ENCODE data around the gene NAA80.
"Not testable (repeated sequence)": the region's sequence is repeated elsewhere in the genome, so short reads cannot be mapped to it uniquely, and the experiment has no call there.

The NAA80 gene

DNA sequence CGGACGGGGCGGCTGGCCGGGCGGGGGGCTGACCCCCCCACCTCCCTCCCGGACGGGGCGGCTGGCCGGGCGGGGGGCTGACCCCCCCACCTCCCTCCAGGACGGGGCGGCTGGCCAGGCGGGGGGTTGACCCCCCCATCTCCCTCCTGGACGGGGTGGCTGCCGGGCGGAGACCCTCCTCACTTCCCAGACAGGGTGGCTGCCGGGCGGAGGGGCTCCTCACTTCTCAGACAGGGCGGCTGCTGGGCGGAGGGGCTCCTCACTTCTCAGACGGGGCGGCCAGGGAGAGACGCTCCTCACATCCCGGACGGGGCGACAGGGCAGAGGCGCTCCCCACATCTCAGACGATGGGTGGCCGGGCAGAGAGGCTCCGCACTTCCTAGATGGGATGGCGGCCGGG lies 12.8 kb upstream of the NAA80 start:
- DNase-seq, result not testable (repeated sequence)

DNA sequence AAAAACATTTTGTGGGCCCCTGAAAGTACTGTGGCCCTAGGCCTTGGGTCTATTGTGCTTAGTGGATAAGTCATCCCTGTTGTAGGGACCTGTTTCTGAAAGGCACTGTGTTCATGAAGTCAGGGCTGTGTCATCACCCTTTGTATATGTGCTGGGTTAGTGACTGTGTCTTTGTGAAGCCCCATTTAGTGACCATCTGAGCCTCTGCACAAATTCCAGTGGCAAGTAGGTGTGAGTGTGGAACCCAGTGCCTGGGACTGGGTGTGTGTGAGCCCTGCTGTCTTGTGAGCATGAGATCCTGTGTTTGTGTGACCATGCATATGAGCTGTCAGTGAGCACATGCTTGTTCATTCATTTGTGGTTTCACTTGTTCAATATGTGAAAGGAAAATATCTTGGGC lies 5.4 kb upstream of the NAA80 start:
- DNase-seq, result no peak

DNA sequence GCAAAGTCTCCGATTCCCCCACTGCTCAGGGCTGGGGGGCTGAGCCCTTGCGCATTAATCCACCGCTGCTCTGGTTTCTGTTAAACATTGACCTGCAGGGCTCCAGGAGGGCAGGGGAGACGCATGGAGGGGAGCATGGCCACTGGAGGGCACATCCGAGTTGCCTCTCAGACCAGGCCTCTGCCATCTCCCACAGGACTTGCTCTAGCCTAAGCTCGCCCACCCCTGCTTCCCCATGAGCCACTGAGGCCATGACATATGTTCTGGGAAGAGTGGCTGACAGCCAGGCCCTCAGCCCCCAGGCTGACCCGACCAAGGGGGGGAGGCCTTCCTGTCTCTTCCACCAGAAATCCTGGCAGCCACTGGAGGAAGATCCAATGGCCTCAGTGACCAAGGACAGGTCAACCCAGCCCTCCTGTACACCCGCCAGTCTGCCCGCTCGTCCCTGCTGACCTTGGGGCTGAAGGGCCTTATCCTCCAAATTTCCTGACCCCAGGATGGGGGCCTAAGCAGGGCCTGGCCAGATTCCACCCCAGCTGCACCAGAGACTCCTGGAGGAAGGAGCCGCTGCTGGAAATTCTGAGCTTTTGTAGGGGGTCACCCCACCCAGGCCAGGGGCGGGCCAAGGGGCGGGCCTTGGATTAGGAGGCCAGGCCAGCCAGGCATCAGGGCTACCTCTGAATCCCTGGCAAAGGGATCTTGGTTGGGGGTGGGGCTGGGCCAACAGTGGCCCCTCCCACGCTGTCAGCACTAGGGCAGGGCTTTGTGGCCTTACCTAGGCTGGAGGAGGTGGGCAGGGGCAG lies 4.0 kb upstream of the NAA80 start, which contains the start of gene HYAL1:
HYAL1 (minus strand) TSS at position 562 of the 803 bp plus-strand sequence. CDS start 618 bp downstream, outside the sequence.
- DNase-seq, result no peak

DNA sequence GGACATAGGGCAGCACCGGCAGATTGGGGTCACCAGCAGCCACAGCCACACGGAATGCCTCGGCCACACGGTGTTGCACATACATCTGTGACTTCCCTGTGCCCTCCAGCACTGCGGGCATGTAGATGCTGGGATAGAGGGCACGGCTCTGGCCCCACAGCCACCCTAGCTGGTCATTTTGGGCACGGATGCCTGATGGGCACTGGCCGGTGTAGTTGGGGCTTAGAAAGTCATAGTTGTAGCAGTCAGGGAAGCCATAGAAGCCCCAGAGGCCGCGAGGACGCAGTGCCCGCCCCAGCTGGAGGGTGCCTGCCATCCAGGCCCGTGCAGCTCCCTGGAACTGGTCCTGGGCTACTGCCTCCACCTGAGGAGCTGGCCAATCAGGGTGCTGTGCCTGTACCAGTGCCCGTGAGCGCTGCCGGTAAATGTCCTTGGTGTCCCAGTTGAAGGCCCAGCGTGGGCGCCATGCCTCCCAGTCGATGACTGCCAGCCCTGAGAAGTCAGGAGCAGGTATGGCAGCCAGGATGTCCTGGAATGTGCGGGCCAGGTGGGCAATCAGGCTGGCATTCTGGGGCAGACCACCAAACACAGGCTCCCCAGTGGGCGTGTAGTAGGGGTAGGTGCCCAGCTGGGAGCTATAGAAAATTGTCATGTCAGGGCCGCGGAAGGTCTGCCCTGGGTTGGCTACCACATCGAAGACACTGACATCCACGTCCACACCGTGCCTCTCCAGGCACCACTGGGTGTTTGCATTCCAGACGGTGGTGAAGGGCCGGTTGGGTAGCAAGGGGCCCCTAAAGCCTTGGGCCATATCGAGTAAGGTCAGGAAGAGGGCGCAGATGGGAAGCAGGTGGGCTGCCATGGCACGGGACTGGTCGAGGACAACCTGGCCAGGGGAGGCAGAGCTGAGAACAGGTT lies 3.1 kb upstream of the NAA80 start:
- DNase-seq, result no peak

DNA sequence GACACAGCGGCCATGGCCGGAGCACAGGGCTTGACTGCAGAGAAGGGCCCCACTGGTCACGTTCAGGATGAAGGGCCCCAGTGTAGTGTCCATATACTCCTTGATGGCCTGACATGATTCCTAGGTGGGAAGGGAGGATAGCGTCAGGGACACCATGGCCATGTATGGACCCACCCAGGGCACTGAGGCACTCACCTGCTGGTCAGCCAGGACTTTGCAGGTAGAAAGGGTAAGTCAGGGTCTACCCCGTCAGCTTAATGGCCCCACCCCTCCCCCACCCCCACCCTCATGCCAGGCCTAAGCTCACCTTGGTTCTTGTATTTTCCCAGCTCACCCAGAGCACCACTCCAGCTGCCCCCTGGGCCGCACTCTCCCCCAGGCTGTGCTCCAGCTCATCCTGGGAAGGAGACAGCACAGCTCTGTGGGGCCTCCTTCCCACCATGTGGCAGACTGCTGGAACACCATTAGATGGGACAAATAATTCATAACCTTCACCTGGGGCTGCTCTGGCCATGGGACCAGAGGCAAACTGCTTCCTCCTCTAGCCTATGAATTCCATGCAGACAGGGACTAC lies 1.6 kb upstream of the NAA80 start:
- DNase-seq, result no peak

DNA sequence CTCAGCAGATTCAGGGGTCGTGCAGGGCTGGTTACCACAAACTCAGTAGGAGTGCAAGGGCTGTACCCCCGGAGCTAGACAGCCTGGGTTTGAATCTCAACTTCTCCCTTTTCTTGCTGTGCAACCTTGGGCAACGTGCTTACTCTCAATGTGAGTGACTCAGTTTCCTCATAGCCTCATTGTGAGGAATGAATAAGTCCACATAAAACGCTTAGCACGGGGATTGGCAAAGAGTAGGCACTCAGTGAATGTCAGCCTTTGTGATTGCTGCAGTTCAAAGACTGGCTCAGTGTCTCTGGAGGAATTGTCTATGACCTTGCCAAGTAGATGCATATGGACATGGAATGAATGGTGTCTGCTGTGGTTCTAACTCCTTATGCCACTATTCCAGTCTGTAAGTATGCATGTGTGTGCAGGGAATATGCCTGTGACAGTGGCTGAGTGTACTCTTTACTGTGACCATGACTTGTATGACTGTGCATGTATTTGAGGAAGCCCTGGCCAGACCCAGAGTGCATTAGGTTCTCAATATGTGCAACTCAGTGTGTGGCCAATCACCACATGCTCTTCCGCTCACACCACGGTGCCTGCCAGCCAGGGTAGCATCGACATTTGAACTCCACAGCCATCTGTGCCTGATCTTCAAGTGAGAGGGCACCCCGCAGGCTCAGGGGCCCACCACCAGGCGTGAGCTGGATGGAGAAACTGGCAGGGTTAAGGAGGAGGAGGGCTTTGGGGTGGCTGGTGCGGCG lies 900 bp upstream of the NAA80 start:
- DNase-seq, result no peak

DNA sequence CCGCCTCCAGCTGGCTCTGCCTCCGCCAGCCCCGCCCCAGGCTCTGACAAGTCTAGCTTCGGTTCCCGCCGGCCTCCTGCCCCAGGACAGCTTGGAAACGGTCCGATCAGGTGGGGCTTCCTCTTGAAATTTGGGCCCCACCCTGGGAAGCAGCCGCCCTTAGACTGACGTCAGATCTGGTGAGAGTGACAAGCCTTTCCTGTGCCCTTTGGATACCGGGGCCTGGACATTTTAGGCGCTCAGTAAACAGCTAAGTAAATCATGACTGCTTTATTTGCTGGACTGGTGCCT lies 378 bp upstream of the NAA80 start:
- no peak for DNase-seq

DNA sequence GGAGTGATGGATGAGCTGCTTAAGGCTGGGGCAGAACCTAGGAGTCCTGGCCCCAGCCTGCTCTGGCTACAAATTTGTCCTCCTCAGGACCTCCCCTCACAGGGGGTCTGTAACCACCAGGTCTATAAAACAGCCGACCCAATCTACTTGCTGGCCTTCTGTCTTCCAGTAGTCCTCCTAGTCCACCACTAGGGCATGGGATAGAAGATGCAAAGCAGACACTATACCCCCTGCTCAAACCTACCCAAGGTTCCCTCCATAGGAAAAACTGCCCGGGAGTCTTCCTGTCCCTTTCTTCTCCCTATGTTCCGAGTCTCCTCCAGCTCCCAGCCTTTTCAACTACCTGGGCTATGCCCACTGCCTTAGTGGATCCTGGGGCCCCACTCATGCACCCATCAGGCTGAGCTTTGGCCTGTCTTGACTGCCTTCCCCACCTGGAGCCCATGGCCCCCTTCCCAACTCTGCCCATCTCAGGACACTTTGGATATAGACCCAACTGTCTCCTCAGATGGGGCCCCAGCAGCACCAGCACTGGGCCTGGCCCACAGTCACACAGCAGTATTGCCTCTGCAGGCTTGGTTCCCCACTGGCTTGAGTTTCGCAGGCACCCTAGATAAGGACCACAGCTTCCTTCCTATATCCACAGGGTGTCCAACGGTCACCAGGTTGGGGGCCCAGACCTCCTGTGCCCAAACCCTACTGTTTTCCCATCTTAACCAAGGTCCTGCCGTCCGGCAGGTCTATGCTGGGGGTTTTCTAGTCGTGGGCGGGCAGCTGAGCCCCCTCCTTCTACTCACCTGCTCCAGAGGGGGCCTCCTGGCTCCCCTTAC lies 1.1 kb downstream of the NAA80 start:
- DNase-seq, result no peak

DNA sequence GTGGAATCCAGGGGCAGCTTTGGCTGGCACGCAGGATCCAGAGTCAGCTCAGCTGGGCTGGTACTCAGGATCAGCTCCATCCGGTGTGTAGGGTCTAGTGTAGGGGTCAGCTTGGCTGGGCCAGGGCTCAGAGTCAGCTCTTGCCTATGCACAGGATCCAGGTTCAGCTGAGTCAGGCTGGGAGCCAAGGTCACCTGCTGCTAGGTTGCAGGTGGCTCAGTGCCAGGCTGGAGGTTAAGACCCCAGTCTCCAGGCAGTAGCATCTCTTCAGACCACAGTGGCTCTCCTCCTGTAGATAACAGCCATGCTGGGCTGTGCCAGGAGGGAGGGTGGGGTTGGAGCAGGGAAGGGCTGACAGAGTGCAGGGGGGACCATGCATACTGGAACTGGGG lies 1.8 kb downstream of the NAA80 start:
- DNase-seq, result no peak

DNA sequence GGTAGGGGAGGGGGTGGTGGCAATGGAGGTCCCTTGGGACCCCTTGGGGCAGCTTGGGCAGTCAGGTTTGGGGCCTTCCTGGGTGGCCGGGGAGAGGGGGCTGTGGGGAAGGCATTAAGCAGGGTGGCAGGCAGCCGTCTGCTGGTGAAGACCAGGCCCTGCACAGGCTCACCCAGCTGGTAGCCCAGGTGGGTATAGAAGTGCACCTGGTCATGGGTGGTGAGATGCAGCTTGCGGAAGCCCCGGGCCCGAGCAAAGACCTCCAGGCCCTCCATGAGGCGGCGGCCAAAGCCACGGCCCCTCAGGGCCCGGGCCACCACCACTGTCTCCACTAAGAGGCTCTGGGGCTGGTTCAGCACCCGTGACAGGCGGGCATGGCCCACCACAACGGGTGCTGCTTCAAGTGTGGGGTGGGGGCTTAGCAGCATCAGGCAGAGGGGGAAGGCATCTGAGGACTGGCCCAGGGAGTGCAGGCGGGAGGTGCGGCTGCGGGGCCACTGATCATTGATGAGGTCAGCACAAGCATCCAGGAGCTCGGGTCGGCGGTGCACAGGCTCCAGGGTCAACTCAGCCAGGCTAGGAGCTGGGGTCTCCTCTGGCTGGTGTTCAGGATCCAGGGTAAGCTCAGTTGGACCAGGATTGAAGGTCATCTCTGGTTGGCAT lies 2.4 kb downstream of the NAA80 start:
- DNase-seq, result no peak

DNA sequence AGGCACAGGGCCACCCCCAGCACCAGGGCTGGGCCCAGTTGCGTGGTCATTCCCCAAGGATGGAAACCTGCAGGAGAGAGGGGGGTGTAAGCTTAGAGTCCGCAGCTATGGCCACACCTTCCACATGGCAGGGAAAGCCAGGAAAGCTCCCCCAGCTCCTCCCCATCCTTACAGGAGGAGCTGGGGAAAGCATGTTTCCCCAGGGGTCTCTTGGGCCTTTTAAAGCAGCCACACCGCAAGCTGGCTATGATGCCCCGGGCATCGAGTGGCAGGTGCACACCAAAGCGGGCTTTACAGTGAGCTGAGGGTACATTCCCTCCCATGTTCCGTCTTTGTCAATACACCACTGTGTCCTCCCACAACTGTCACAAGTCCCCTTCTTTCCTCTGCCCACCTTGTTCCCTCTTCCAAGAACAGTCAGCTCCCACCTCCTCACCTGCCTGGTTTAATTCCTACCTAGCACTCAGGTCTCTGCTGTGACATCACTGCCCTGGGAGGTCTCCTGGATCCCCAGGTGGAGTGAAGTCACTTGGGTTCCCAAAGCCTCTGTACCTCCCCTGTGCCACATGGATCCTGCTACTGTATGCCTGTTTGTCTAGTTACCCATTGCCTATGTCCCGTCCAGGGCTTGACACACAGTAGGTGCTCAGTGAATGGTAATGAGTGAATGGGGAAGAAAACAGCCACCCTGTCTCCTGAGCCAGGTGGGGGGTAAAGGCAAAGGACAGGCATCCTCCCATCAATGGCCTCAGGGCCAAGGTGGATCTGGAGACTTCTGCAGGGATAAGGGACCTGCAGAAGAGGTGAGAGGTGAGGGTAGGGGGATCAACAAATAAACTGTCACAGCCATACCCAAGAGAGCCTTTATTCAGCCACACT lies 3.4 kb downstream of the NAA80 start:
- no peak for DNase-seq

DNA sequence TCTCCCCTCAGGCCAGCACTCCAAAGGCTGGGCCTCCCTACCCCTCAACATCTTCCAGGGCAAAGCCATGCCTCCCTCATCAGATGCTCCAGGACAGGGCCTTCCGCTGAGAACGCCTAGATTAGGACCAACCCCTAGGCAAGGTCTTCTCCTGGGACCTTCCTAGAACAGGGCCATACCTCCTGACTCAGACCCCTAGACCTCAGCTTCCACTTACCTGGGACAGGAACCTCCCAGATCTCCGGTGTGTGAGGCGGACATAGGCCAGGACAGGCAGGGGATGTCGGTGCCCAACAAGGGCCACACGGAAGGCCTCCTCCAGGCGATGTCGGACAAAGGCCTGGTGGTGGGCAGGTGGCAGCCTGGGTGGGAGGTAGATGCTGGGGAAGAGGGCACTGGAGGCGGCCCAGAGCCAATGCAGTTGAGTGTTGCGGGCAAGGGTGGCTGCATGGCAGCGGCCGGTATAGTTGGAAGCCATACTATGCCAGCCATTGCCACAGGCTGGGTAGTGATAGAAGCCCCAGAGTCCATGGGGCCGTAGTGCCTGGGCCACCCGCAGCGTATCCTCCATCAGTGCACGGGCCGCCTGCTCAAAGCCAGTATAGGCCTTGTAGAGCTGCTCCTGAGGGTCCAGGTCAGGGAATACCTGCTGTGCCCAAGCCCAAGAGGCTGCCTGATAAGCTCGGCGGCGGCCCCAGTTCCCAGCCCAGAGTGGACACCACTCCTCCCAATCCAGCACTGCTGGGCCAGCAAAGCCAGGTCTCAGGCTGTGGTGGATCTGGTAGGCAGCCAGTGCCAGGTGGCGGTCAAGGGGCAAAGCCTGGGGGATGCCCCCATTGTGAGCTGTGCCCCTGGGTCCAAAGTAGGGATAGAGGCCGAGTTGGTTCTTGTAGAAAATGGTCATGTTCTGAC lies 4.5 kb downstream of the NAA80 start:
- no peak for DNase-seq

DNA sequence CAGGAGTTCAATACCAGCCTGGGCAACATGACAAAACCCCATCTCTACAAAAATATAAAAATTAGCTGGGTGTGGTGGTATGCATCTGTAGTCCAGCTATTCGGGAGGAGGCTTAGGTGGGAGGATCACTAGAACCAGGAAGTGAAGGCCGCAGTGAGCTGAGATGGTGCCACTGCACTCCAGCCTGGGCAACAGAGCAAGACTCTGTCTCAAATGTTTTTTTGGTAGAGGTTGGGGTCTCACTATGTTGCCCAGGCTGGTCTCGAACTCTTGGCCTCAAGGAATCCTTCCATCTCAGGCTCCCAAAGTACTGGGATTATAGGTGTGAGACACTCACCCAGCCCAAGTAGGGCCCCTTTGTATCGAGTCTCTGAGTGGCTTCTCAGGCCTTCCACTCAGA lies 5.1 kb downstream of the NAA80 start:
- DNase-seq, result no peak

DNA sequence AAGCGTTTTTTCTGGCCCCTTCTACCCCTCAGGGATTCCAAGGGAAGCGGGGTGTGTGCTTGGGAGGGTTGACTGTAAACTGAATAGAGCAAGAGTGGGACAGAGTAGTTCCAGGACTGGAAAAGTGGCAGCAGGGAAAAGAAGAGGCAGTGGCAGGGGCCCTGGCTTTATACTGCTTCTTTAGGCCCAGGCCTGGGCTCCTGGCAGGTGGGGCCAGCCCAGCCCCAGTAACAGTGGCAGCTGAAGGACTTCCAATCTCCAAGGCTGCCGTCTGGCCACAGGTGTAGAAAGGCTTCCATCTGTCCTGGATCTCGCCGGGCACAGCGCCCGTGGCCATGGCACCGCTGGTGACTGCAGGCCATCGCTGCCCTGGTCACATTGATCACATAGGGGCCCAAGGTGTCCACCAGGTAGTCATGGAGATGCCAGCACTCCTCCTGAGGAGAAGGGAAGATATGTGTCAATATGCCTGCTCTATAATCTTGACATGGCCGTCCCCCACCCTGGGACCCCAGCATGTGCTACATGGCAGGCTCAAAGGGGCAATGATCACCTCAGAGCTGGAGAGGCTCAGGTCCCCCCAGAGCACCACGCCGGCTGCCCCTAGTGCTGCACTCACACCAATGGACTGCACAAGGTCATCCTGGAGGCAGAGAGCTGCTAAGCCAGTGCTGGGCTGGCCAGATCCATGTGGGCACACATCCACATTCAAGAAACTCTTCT lies 6.0 kb downstream of the NAA80 start:
- no peak for DNase-seq

DNA sequence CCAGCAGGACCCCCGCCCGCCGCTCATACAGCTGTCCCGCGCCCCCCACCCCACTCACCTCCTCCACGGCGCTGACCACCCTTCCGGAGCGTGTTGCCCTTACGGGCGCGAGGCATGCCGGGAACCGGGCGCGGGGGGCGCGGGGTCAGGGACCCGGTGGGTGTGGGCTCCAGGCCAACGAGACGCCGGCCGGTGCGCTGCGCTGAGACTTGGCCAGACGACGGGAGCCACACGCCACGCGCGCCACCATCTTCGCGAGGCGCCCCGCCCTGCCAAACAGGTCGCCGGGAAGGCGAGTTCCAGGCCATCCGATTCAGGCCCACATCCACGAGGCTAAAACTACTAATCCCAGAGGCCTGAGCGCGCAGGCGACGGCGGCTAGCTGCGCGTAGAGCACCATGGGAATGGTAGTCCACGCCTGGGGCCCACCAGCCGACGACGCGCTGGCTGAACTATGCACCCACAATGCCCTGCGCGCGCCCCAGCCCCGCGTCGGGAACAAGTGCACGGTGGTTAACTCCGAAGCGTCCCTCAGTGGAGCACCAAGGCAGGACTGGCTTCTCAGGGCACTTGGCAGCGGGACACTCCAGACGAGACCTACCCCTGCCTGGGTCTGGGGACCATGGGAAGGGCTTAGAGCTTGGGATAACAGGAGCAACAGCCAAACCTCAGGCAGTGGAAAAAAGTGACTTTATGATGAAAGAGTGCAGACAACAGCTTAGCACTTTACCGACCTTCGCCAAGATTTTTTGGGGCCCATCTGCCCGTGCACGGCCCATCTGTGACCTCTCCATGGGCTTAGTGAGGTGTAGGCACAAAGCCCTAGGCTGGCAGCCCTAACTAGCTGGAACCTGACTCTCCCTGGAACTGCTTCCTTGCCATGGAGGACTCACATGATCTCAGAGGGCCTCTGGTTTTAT lies 6.8 kb downstream of the NAA80 start, which contains the start of gene IFRD2:
IFRD2 (minus strand) TSS at position 271 of the 920 bp plus-strand sequence; CDS start at position 116, 155 bp downstream.
- DNase-seq, result peak; percentile 97

DNA sequence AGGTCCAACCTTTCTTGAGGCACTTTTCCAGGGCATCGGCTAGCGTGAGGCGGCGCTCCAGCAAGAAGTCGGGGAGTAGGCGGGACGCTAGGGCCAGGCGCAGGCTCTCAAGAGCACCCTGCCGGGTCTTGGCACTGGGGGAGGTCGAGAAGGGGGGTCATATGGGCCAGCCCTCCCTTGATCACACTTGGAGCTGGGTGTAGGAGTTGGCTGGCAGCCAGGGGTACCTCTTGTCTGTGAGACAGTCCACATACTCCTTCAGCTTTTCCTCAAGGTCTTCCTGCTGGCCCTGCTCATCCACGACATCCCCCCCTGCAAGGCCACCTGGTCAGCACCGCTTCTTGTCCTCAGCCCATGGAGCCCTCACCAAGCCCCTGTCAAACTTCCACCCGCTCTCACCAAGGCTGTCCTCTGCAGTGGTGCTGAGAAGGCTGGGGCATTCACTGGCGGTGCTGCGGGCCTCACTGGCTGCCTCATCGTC lies 9.0 kb downstream of the NAA80 start:
- DNase-seq, result no peak

DNA sequence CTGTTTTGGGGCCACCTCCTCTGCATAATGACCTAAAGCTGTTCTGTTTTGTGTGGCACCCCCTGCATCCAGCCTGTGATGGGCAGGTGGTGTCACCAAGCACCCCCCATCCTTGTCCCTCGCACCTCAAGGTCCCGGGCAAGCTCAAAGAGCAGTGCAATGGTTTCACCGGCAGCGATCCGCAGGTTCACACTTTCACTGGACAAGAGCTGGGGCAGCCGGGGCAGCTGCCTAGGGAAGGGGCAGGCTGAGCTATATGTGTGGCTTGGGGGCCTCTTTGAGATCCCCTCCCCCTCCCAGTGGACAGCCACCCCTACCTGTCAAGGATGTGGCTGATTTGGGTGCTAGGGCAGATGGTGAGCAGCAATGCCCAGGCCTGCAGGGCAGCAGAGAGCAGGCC lies 10.1 kb downstream of the NAA80 start:
- DNase-seq, result no peak
